Stimulated activated CD4-positive, alpha-beta T cell treated with anti-CD3 and anti-CD28 coated beads, Interleukin-15, amount 100 ng/mL, for 48 hours (primary cell): ENCODE data around the gene MEMO1.

Source experiments
- DNase-seq, 2 donors: peaks; one replicate each; pipeline ENCODE4 v3.0.0-alpha.2; 2020; ENCODE audit warnings: low read depth in 2 of 2

MEMO1 gene

DNA sequence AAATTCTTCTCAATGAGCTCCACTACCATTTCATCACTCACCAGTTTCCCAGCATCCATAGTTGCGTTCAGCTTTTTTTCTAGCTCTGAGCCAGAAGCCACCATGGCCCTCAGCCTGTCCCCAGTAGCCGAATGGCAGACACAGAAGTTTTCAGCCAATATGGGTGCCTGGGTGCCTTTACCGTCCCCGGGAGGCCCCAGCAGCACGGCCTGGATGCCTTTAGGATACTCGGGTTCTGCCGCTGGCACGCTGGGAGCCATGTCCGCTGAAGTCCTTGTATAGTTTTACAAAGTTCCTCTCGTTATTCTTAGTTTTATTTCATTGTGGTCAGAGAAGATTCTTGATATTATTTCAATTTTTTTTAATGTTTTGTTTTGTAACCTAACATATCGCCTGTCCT, 187.2 kb downstream of the MEMO1 start:
- DNase-seq, result no peak

DNA sequence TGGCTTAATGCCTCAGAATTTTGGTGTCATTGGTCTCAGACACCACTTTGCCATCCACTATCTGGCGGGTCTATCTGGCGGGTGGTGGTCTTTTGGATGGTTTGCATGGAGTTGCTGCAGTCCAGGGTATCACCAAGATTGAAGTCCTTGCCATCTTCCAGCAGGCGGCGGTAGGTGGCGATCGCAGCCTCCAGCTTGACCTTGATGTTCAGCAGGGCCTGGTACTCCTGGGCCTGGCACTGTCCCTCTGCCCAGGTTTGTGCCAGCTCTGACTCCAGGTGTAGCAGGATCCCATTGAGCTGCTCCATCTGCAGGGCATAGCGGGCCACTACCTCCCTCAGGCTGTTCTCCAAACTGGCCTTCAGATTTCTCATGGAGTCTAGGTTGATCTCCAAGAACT, 188.2 kb downstream of the MEMO1 start:
- no peak for DNase-seq
